Left ventricle myocardium inferior (tissue), 1 donor: ENCODE data around the gene CCDC141. TPM values are rescaled to one million over a fixed set of nuclear protein-coding genes. Genes with fewer than 3 reads are reported as not detected.
"Not testable (repeated sequence)": the region's sequence is repeated elsewhere in the genome, so short reads cannot be mapped to it uniquely, and the experiment has no call there.

Experiments
- DNase-seq: peaks from one replicate; pipeline ENCODE4 v3.0.0-alpha.2; 2020
- H3K27ac ChIP-seq: fragments of 200-600 bp; replicated peaks from 2 replicates; pipeline ENCODE4 v1.8.0; 2021
- H3K27me3 ChIP-seq: fragments of 200-600 bp; 2 replicates; pipeline ENCODE4 v1.8.0; 2021; ENCODE audit warnings: low read depth
- H3K36me3 ChIP-seq: fragments of 200-600 bp; 2 replicates; pipeline ENCODE4 v1.8.0; 2021
- H3K4me1 ChIP-seq: fragments of 200-600 bp; 2 replicates; pipeline ENCODE4 v1.8.0; 2021
- H3K4me3 ChIP-seq: fragments of 200-600 bp; 2 replicates; pipeline ENCODE4 v1.8.0; 2021; ENCODE audit warnings: mild to moderate bottlenecking, moderate library complexity
- H3K9me3 ChIP-seq: fragments of 200-600 bp; replicated peaks from 2 replicates; pipeline ENCODE4 v1.8.0; 2021
- CTCF ChIP-seq: fragments of 200-600 bp; IDR thresholded peaks from 2 replicates; pipeline ENCODE4 v1.8.0; 2021; ENCODE audit warnings: antibody characterized with exemption, mild to moderate bottlenecking, borderline replicate concordance
- intact Hi-C: fragments of 100-400 bp; cut with micrococcal nuclease; formaldehyde crosslinking; loops from one replicate; pipeline ENCODE4 v1.11.0; 2022
- long read RNA-seq: library from polyadenylated mRNA; unstranded; transcript quantifications from one replicate; pipeline ENCODE4 v2.0.0, GENCODE V29; 2021
- total RNA-seq: library from RNA; stranded (reverse); fragmentation: NEBNext Ultra II Directional; extraction: Animal tissue kit (Norgen Biotek cat#: 25700); gene quantifications from one replicate; pipeline ENCODE4 v1.2.1, GENCODE V29; 2021
- donor health status: DM: no; HTN: yes; CAD: no; lungs with severe emphysema.

CCDC141 gene
- total RNA-seq: 208 TPM
- long read RNA-seq, partial matches to known transcripts: 85 of 96 reads
- long read RNA-seq, other reads (novel, unspliced or antisense): 11 of 96 reads

- Histone ChIP-seq H3K36me3 (peaks cover 4% of the 10 kb centered on the region), H3K9me3 (no peaks in the 10 kb centered on the region), H3K4me3 (peak within 1 kb of the TSS; percentile 68), H3K27me3 (no peaks in the 10 kb centered on the region), H3K4me1 (peaks cover 49% of the 10 kb centered on the region), H3K27ac (peak within 1 kb of the TSS; percentile 91)
- DNase-seq: no peak
- intact Hi-C loops: no loop called here
- no peak for TF ChIP-seq CTCF
These were observed at the start of gene CCDC141 for GRCh38 chr2:179049546-179050311. Gene CCDC141, minus strand, starts transcription at chr2:179050137. Its CDS starts 196 bp downstream, at chr2:179049941.

- Histone ChIP-seq H3K27ac (no peak overlapping the region), H3K9me3 (peaks cover 3% of the 10 kb centered on the region), H3K27me3 (no peaks in the 10 kb centered on the region), H3K4me3 (no peak overlapping the region), H3K4me1 (no peaks in the 10 kb centered on the region), H3K36me3 (no peaks in the 10 kb centered on the region)
- no peak for DNase-seq
- TF ChIP-seq CTCF: no peak
- intact Hi-C loops: no loop called here
These were observed 48.2 kb upstream of the CCDC141 start for GRCh38 chr2:179098080-179098689.

GRCh38 chr2:179097131-179097530, 47.2 kb upstream of the CCDC141 start:
- peaks cover 9% of the 10 kb centered on the region for H3K9me3 ChIP-seq
- H3K36me3 ChIP-seq: no peaks in the 10 kb centered on the region
- DNase-seq: no peak
- TF ChIP-seq CTCF: no peak
- no peaks in the 10 kb centered on the region for H3K27me3 ChIP-seq
- no peaks in the 10 kb centered on the region for H3K4me1 ChIP-seq
- no peak overlapping the region for H3K27ac ChIP-seq
- H3K4me3 ChIP-seq: no peak overlapping the region
- intact Hi-C loops: no loop called here

GRCh38 chr2:179096090-179096489, 46.2 kb upstream of the CCDC141 start:
- H3K27me3 ChIP-seq: no peaks in the 10 kb centered on the region
- no peak for TF ChIP-seq CTCF
- no peak overlapping the region for H3K27ac ChIP-seq
- H3K4me1 ChIP-seq: no peaks in the 10 kb centered on the region
- DNase-seq: no peak
- H3K4me3 ChIP-seq: no peak overlapping the region
- peaks cover 9% of the 10 kb centered on the region for H3K9me3 ChIP-seq
- no peaks in the 10 kb centered on the region for H3K36me3 ChIP-seq
- intact Hi-C loops: no loop called here

GRCh38 chr2:179092912-179093311, 43.0 kb upstream of the CCDC141 start:
- DNase-seq, intact Hi-C loops, H3K4me1 ChIP-seq, H3K27ac ChIP-seq, H3K36me3 ChIP-seq, H3K27me3 ChIP-seq, H3K4me3 ChIP-seq: not testable (repeated sequence)
- H3K9me3 ChIP-seq: peaks cover 13% of the 10 kb centered on the region

GRCh38 chr2:179082697-179083096, 32.8 kb upstream of the CCDC141 start:
- Histone ChIP-seq H3K4me3 (no peak overlapping the region), H3K27ac (no peak overlapping the region), H3K4me1 (peaks cover 10% of the 10 kb centered on the region), H3K36me3 (no peaks in the 10 kb centered on the region), H3K9me3 (peaks cover 25% of the 10 kb centered on the region), H3K27me3 (no peaks in the 10 kb centered on the region)
- DNase-seq: no peak
- intact Hi-C loops: no loop called here
- TF ChIP-seq CTCF: no peak
